D721Med (cell line): ENCODE measurements around the gene ASCL5.
A peak's percentile ranks its signal among the peaks of the same experiment; 100 is the strongest.

Source experiments
- DNase-seq: peaks from one replicate; pipeline ENCODE4 v3.0.0; 2011; ENCODE audit warnings: low spot score; ENCODE audit not compliant: insufficient read length
- FAIRE-seq: peaks from 2 replicates; lab custom pipeline; 2011; peaks lifted over from hg19 to GRCh38; lab: Jason Lieb, UNC
- CTCF ChIP-seq: IDR thresholded peaks from 2 replicates; pipeline ENCODE4 v1.5.1; 2012; ENCODE audit warnings: mild to moderate bottlenecking, control low read depth; ENCODE audit not compliant: insufficient read depth; ENCODE audit errors: missing control alignments

ASCL5 gene

GRCh38 chr1:201114245-201115131 is 12.5 kb downstream of the ASCL5 start:
- DNase-seq (peak; percentile 95), FAIRE-seq (peak; percentile 91)
- TF ChIP-seq CTCF: peak; percentile 99

- DNase-seq (no peak), FAIRE-seq (no peak)
- no peak for TF ChIP-seq CTCF
These were observed 13.3 kb downstream of the ASCL5 start for GRCh38 chr1:201113451-201114244.

GRCh38 chr1:201112926-201113325 is 14.1 kb downstream of the ASCL5 start:
- DNase-seq (no peak), FAIRE-seq (peak; percentile 41)
- no peak for TF ChIP-seq CTCF

- TF ChIP-seq CTCF: no peak
- no peak for FAIRE-seq
- DNase-seq: no peak
These were observed 14.7 kb downstream of the ASCL5 start, which contains the start of gene CACNA1S for GRCh38 chr1:201112173-201112731. CACNA1S (minus strand) TSS chr1:201112426; CDS start chr1:201112339, 87 bp downstream.

- TF ChIP-seq CTCF: no peak
- no peak for DNase-seq
- no peak for FAIRE-seq
These were observed 15.3 kb downstream of the ASCL5 start for GRCh38 chr1:201111672-201112071.

- TF ChIP-seq CTCF: no peak
- no peak for FAIRE-seq
These were observed 15.8 kb downstream of the ASCL5 start for GRCh38 chr1:201111156-201111555.

More at GRCh38 chr1:201111156-201111555, 15.8 kb downstream of the ASCL5 start:
- no peak for DNase-seq
